ENCODE data around the gene GHRL.

The GHRL gene

GRCh38 chr3:10321630-10322351 is 29.0 kb upstream of the GHRL start:
- FAIRE-seq = peak; percentile 5
- DNase-seq (ENCODE audit: insufficient read length) = no peak
- no peak for TF ChIP-seq TAF1 (IDR thresholded peaks at IDR 0.05; ENCODE audit: borderline replicate concordance, low read depth, low read length)
- no peak for TF ChIP-seq POLR2AphosphoS5 (IDR thresholded peaks at IDR 0.05; ENCODE audit: low read depth, low read length)
- no peak for TF ChIP-seq POLR2A (IDR thresholded peaks at IDR 0.05; ENCODE audit: low read depth, low read length)

- DNase-seq (ENCODE audit: insufficient read length) (no peak), FAIRE-seq (no peak)
- TF ChIP-seq TAF1 (IDR thresholded peaks at IDR 0.05; ENCODE audit: borderline replicate concordance, low read depth, low read length) (no peak), POLR2A (IDR thresholded peaks at IDR 0.05; ENCODE audit: low read depth, low read length) (no peak)
Measured at GRCh38 chr3:10320320-10320677, 27.6 kb upstream of the GHRL start.

- FAIRE-seq (no peak), DNase-seq (ENCODE audit: insufficient read length) (no peak)
- TF ChIP-seq POLR2A (IDR thresholded peaks at IDR 0.05; ENCODE audit: low read depth, low read length) (no peak), POLR2AphosphoS5 (IDR thresholded peaks at IDR 0.05; ENCODE audit: low read depth, low read length) (no peak), TAF1 (IDR thresholded peaks at IDR 0.05; ENCODE audit: borderline replicate concordance, low read depth, low read length) (no peak)
Measured at GRCh38 chr3:10319804-10320203, 27.1 kb upstream of the GHRL start.

GRCh38 chr3:10319251-10319650 is 26.5 kb upstream of the GHRL start:
- DNase-seq (ENCODE audit: insufficient read length) = no peak
- TF ChIP-seq TAF1 (IDR thresholded peaks at IDR 0.05; ENCODE audit: borderline replicate concordance, low read depth, low read length) (no peak), POLR2AphosphoS5 (IDR thresholded peaks at IDR 0.05; ENCODE audit: low read depth, low read length) (no peak), POLR2A (IDR thresholded peaks at IDR 0.05; ENCODE audit: low read depth, low read length) (no peak)
- no peak for FAIRE-seq

GRCh38 chr3:10317961-10318350 is 25.2 kb upstream of the GHRL start:
- TF ChIP-seq POLR2A (IDR thresholded peaks at IDR 0.05; ENCODE audit: low read depth, low read length) = no peak
- FAIRE-seq (no peak), DNase-seq (ENCODE audit: insufficient read length) (no peak)

GRCh38 chr3:10317311-10317960 is 24.7 kb upstream of the GHRL start:
- FAIRE-seq (no peak), DNase-seq (ENCODE audit: insufficient read length) (no peak)
- TF ChIP-seq POLR2A (IDR thresholded peaks at IDR 0.05; ENCODE audit: low read depth, low read length) = 0 out of 2 replicates have a peak, but pooled peaks have one; percentile 18
- no peak for TF ChIP-seq POLR2AphosphoS5 (IDR thresholded peaks at IDR 0.05; ENCODE audit: low read depth, low read length)
- no peak for TF ChIP-seq TAF1 (IDR thresholded peaks at IDR 0.05; ENCODE audit: borderline replicate concordance, low read depth, low read length)

GRCh38 chr3:10315771-10316344 is 23.1 kb upstream of the GHRL start:
- FAIRE-seq (no peak), DNase-seq (ENCODE audit: insufficient read length) (no peak)
- no peak for TF ChIP-seq POLR2AphosphoS5 (IDR thresholded peaks at IDR 0.05; ENCODE audit: low read depth, low read length)
- TF ChIP-seq POLR2A (IDR thresholded peaks at IDR 0.05; ENCODE audit: low read depth, low read length) = no peak
- no peak for TF ChIP-seq TAF1 (IDR thresholded peaks at IDR 0.05; ENCODE audit: borderline replicate concordance, low read depth, low read length)

- FAIRE-seq = no peak
- no peak for DNase-seq (ENCODE audit: insufficient read length)
Measured at GRCh38 chr3:10315101-10315500, 22.4 kb upstream of the GHRL start.

GRCh38 chr3:10312861-10313260 is 20.1 kb upstream of the GHRL start:
- FAIRE-seq (no peak), DNase-seq (ENCODE audit: insufficient read length) (no peak)
- no peak for TF ChIP-seq POLR2A (IDR thresholded peaks at IDR 0.05; ENCODE audit: low read depth, low read length)
- no peak for TF ChIP-seq POLR2AphosphoS5 (IDR thresholded peaks at IDR 0.05; ENCODE audit: low read depth, low read length)
- no peak for TF ChIP-seq TAF1 (IDR thresholded peaks at IDR 0.05; ENCODE audit: borderline replicate concordance, low read depth, low read length)

More at GRCh38 chr3:10315101-10315500, 22.4 kb upstream of the GHRL start:
- TF ChIP-seq POLR2AphosphoS5 (IDR thresholded peaks at IDR 0.05; ENCODE audit: low read depth, low read length) (0 out of 2 replicates have a peak, but pooled peaks have one; percentile 17), TAF1 (IDR thresholded peaks at IDR 0.05; ENCODE audit: borderline replicate concordance, low read depth, low read length) (no peak)

- DNase-seq (ENCODE audit: insufficient read length) (no peak), FAIRE-seq (no peak)
- TF ChIP-seq POLR2AphosphoS5 (IDR thresholded peaks at IDR 0.05; ENCODE audit: low read depth, low read length) (no peak), TAF1 (IDR thresholded peaks at IDR 0.05; ENCODE audit: borderline replicate concordance, low read depth, low read length) (no peak), POLR2A (IDR thresholded peaks at IDR 0.05; ENCODE audit: low read depth, low read length) (no peak)
Measured at GRCh38 chr3:10312391-10312790, 19.6 kb upstream of the GHRL start.

GRCh38 chr3:10311710-10312109 is 19.0 kb upstream of the GHRL start:
- no peak for FAIRE-seq
- no peak for TF ChIP-seq POLR2A (IDR thresholded peaks at IDR 0.05; ENCODE audit: low read depth, low read length)
- TF ChIP-seq TAF1 (IDR thresholded peaks at IDR 0.05; ENCODE audit: borderline replicate concordance, low read depth, low read length) = no peak
- no peak; the same call in 1 of the 2 replicates for TF ChIP-seq POLR2AphosphoS5 (IDR thresholded peaks at IDR 0.05; ENCODE audit: low read depth, low read length)
- DNase-seq (ENCODE audit: insufficient read length) = no peak

GRCh38 chr3:10310578-10310977 is 17.8 kb upstream of the GHRL start:
- no peak for DNase-seq (ENCODE audit: insufficient read length)
- TF ChIP-seq POLR2AphosphoS5 (IDR thresholded peaks at IDR 0.05; ENCODE audit: low read depth, low read length) (no peak), TAF1 (IDR thresholded peaks at IDR 0.05; ENCODE audit: borderline replicate concordance, low read depth, low read length) (no peak), POLR2A (IDR thresholded peaks at IDR 0.05; ENCODE audit: low read depth, low read length) (no peak)
- no peak for FAIRE-seq
